HEK293 (cell line): Measurements from ENCODE around the gene NAPG.
"Not testable (repeated sequence)": the region's sequence is repeated elsewhere in the genome, so short reads cannot be mapped to it uniquely, and the experiment has no call there.

Experiments
- CTCF ChIA-PET: fragments of 350-600 bp; formaldehyde crosslinking; extraction: SDS; loops from one replicate; lab custom pipeline; 2021; ENCODE audit warnings: antibody characterized with exemption; lab: Yijun Ruan, JAX
- POLR2A ChIA-PET: fragments of 300-600 bp; formaldehyde crosslinking; extraction: SDS; loops from one replicate; lab custom pipeline; 2020; ENCODE audit warnings: antibody characterized with exemption, inconsistent platforms; lab: Yijun Ruan, JAX
- H3K27ac ChIP-seq: fragments of 200-500 bp; sonication (Bioruptor generic); 2 replicates; pipeline ENCODE4 v1.5.1; 2014; ENCODE audit warnings: low read depth, low read length, control low read depth, inconsistent platforms; ENCODE audit errors: extremely low read depth
- H3K36me3 ChIP-seq, 2 experiments: fragments of 200-500 bp in 1 of 2; sonication (Bioruptor generic) in 1 of 2; 1 replicate in 1 of 2; 2 replicates in 1 of 2; pipeline ENCODE4 v1.5.1; 2014 to 2017; ENCODE audit warnings: inconsistent platforms in 2 of 2, low read length in 2 of 2; ENCODE audit not compliant: control insufficient read depth in 2 of 2, insufficient read depth in 1 of 2
- H3K4me1 ChIP-seq: fragments of 200-500 bp; sonication (Bioruptor generic); 2 replicates; pipeline ENCODE4 v1.5.1; 2014; ENCODE audit warnings: mild to moderate bottlenecking, low read length, inconsistent platforms; ENCODE audit not compliant: control insufficient read depth, insufficient read depth
- H3K4me3 ChIP-seq: 2 replicates; pipeline ENCODE4 v1.5.1; 2011; ENCODE audit warnings: low read depth, mild to moderate bottlenecking, control low read depth, low read length, moderate library complexity
- H3K9me3 ChIP-seq: fragments of 200-500 bp; sonication (Bioruptor generic); 2 replicates; pipeline ENCODE4 v1.5.1; 2014; ENCODE audit warnings: low read depth, low read length, inconsistent platforms; ENCODE audit not compliant: control insufficient read depth, insufficient read depth
- EGR2 ChIP-seq: fragments of 450-650 bp; formaldehyde crosslinking; IDR thresholded peaks from 2 replicates; pipeline ENCODE4 v1.5.1; 2016; ENCODE audit warnings: low read depth, missing biosample characterization, missing genetic modification characterization
- HOXC10 ChIP-seq: sonication (generic); formaldehyde crosslinking; IDR thresholded peaks from 2 replicates; pipeline ENCODE4 v1.8.1; 2023; ENCODE audit warnings: mild to moderate bottlenecking, missing genetic modification reagents
- KLF9 ChIP-seq: fragments of 450-650 bp; formaldehyde crosslinking; IDR thresholded peaks from 2 replicates; pipeline ENCODE4 v1.5.1; 2016; ENCODE audit warnings: missing biosample characterization, missing genetic modification characterization, low read depth
- MYNN ChIP-seq: fragments of 450-650 bp; formaldehyde crosslinking; IDR thresholded peaks from 2 replicates; pipeline ENCODE4 v1.5.1; 2016; ENCODE audit warnings: missing biosample characterization, missing genetic modification characterization, borderline replicate concordance
- OSR2 ChIP-seq: fragments of 450-650 bp; formaldehyde crosslinking; IDR thresholded peaks from 2 replicates; pipeline ENCODE4 v1.5.1; 2016; ENCODE audit warnings: missing biosample characterization, missing genetic modification characterization
- ZBTB21 ChIP-seq: fragments of 450-650 bp; formaldehyde crosslinking; IDR thresholded peaks from 2 replicates; pipeline ENCODE4 v1.5.1; 2017; ENCODE audit warnings: missing biosample characterization, missing genetic modification characterization
- ZBTB48 ChIP-seq: fragments of 450-650 bp; formaldehyde crosslinking; IDR thresholded peaks from 2 replicates; pipeline ENCODE4 v1.5.1; 2016; ENCODE audit warnings: missing biosample characterization, missing genetic modification characterization
- ZFP41 ChIP-seq: fragments of 450-650 bp; formaldehyde crosslinking; IDR thresholded peaks from 2 replicates; pipeline ENCODE4 v1.5.1; 2016; ENCODE audit warnings: missing biosample characterization, missing genetic modification characterization, borderline replicate concordance
- ZNF112 ChIP-seq: fragments of 450-650 bp; formaldehyde crosslinking; IDR thresholded peaks from 2 replicates; pipeline ENCODE4 v1.5.0; 2017; ENCODE audit warnings: missing biosample characterization, missing genetic modification characterization
- ZNF121 ChIP-seq: fragments of 450-650 bp; formaldehyde crosslinking; IDR thresholded peaks from 2 replicates; pipeline ENCODE4 v1.5.1; 2016; ENCODE audit warnings: missing biosample characterization, missing genetic modification characterization
- ZNF211 ChIP-seq: fragments of 450-650 bp; formaldehyde crosslinking; IDR thresholded peaks from 2 replicates; pipeline ENCODE4 v1.5.1; 2016; ENCODE audit warnings: low read depth, missing biosample characterization, missing genetic modification characterization
- ZNF292 ChIP-seq: fragments of 450-650 bp; formaldehyde crosslinking; IDR thresholded peaks from 2 replicates; pipeline ENCODE4 v1.5.1; 2016; ENCODE audit warnings: low read depth, missing biosample characterization, missing genetic modification characterization, borderline replicate concordance
- ZNF311 ChIP-seq: fragments of 450-650 bp; formaldehyde crosslinking; IDR thresholded peaks from 2 replicates; pipeline ENCODE4 v1.5.1; 2017; ENCODE audit warnings: missing biosample characterization, missing genetic modification characterization, borderline replicate concordance
- ZNF335 ChIP-seq: fragments of 450-650 bp; formaldehyde crosslinking; conservative IDR thresholded peaks from 2 replicates; pipeline ENCODE4 v1.5.1; 2016; ENCODE audit warnings: missing biosample characterization, missing genetic modification characterization
- ZNF391 ChIP-seq: fragments of 450-650 bp; formaldehyde crosslinking; IDR thresholded peaks from 2 replicates; pipeline ENCODE4 v1.5.1; 2016; ENCODE audit warnings: low read depth, missing biosample characterization, missing genetic modification characterization, borderline replicate concordance
- ZNF514 ChIP-seq: fragments of 450-650 bp; formaldehyde crosslinking; IDR thresholded peaks from 2 replicates; pipeline ENCODE4 v1.5.1; 2016; ENCODE audit warnings: missing biosample characterization, missing genetic modification characterization
- ZNF600 ChIP-seq: fragments of 450-650 bp; formaldehyde crosslinking; IDR thresholded peaks from 2 replicates; pipeline ENCODE4 v1.5.1; 2016; ENCODE audit warnings: missing biosample characterization, missing genetic modification characterization
- ZNF610 ChIP-seq: fragments of 450-650 bp; formaldehyde crosslinking; IDR thresholded peaks from 2 replicates; pipeline ENCODE4 v1.5.1; 2016; ENCODE audit warnings: missing biosample characterization, missing genetic modification characterization, borderline replicate concordance
- ZNF707 ChIP-seq: fragments of 450-650 bp; formaldehyde crosslinking; IDR thresholded peaks from 2 replicates; pipeline ENCODE4 v1.5.1; 2016; ENCODE audit warnings: missing biosample characterization, missing genetic modification characterization
- ZNF843 ChIP-seq: fragments of 450-650 bp; formaldehyde crosslinking; IDR thresholded peaks from 2 replicates; pipeline ENCODE4 v1.5.1; 2016; ENCODE audit warnings: missing biosample characterization, missing genetic modification characterization
- TF ChIP-seq, protein P1 (sequence below): fragments of 450-650 bp; formaldehyde crosslinking; conservative IDR thresholded peaks from 2 replicates; pipeline ENCODE4 v1.5.1; 2016; ENCODE audit warnings: low read depth, missing biosample characterization, missing genetic modification characterization
- TF ChIP-seq, protein P2 (sequence below): fragments of 450-650 bp; formaldehyde crosslinking; IDR thresholded peaks from 2 replicates; pipeline ENCODE4 v1.5.0; 2017; ENCODE audit warnings: missing biosample characterization, missing genetic modification characterization, borderline replicate concordance

Gene NAPG

DNA sequence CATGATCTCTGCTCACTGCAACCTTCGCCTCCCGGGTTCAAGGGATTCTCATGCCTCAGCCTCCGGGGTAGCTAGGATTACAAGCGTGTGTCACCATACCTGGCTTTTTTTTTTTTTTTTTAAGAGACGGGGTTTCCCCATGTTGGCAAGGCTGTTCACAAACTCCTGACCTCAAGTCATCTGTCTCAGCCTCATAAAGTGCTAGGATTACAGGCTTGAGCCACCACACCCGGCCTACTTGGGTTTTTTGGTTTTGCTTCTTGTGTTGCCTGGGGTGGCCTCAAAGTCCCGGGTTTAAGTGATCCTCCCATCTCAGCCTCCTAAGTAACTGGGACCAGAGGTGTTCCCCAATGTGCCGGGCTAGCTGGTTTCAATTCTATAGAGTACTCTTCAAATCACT, 64.6 kb downstream of the NAPG start:
- no peaks in the 10 kb centered on the region for H3K36me3 ChIP-seq
- no peaks in the 10 kb centered on the region for H3K4me1 ChIP-seq
- TF ChIP-seq HOXC10 (CRISPR knock-in tag) (no peak), ZFP41 (tag by site-specific recombination) (no peak), EGR2 (no peak), ZNF112 (tag by site-specific recombination) (no peak), ZNF610 (tag by site-specific recombination) (no peak), ZBTB48 (no peak), KLF9 (tag by site-specific recombination) (no peak), ZNF843 (tag by site-specific recombination) (no peak), MYNN (tag by site-specific recombination) (no peak), ZNF514 (tag by site-specific recombination) (no peak), ZNF707 (tag by site-specific recombination) (no peak), ZNF600 (tag by site-specific recombination) (no peak), ZNF211 (tag by site-specific recombination) (no peak)
- TF ChIP-seq, protein P1, sequence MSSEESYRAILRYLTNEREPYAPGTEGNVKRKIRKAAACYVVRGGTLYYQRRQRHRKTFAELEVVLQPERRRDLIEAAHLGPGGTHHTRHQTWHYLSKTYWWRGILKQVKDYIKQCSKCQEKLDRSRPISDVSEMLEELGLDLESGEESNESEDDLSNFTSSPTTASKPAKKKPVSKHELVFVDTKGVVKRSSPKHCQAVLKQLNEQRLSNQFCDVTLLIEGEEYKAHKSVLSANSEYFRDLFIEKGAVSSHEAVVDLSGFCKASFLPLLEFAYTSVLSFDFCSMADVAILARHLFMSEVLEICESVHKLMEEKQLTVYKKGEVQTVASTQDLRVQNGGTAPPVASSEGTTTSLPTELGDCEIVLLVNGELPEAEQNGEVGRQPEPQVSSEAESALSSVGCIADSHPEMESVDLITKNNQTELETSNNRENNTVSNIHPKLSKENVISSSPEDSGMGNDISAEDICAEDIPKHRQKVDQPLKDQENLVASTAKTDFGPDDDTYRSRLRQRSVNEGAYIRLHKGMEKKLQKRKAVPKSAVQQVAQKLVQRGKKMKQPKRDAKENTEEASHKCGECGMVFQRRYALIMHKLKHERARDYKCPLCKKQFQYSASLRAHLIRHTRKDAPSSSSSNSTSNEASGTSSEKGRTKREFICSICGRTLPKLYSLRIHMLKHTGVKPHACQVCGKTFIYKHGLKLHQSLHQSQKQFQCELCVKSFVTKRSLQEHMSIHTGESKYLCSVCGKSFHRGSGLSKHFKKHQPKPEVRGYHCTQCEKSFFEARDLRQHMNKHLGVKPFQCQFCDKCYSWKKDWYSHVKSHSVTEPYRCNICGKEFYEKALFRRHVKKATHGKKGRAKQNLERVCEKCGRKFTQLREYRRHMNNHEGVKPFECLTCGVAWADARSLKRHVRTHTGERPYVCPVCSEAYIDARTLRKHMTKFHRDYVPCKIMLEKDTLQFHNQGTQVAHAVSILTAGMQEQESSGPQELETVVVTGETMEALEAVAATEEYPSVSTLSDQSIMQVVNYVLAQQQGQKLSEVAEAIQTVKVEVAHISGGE (tag by site-specific recombination): no peak
- ChIA-PET POLR2A (interaction anchor here (0.7 kb wide), 2 partner anchors 12 to 1965 kb away, joined by 3 to 4 read pairs; no protein-coding TSS in a partner anchor), CTCF (no interaction called here)
- no peak overlapping the region for H3K27ac ChIP-seq
- no peaks in the 10 kb centered on the region for H3K9me3 ChIP-seq
- H3K4me3 ChIP-seq: no peak overlapping the region

DNA sequence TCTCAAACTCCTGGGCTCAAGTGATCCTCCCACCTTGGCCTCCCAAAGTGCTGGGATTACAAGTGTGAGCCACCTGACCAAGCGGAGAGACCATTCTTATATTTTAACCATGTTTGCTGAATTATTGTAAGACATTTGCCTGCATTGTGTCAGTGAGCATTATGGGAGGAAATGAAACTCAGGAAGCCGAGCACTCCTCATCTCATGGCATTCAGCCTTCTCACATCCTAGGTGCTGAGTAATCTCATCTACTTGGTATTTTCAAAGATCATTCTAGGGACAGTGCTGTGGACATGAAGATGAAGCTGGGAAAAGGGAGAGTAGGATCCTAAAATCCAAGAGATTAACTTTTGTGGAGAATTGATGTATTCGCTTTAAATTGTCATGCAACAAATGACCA, 66.1 kb downstream of the NAPG start:
- POLR2A ChIA-PET: no interaction called here

DNA sequence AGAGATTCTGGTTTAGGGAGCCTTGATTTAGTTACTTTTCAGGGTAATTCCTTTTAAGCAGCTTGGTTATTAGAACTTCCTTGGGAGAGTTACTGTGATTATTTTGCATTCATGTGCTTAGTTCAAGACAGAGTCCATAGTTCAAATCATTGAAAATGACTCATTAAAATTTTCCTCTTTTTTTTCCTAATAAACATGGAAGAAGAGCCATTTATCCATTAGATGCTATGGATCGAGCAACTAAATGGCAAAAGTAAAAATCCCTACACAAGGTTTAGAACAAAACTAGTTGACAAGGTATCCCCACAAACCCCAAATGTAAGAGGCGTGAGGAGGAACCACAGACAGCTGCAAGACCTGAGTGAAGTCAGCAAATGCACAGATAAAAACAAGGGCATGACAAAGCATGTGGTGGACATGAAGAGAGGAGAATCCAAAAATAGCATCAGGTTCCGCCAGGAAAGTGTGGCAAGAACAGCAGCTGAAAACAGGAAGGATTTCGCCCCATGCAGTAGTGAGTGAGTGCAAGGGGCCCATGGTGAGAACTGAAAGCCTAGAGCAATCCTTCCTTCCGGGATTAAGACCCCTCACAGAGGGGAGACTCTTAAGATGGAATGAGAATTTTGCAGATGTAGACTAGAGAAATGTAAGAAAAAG, 67.7 kb downstream of the NAPG start:
- H3K27ac ChIP-seq, H3K4me1 ChIP-seq, POLR2A ChIA-PET, H3K36me3 ChIP-seq, H3K4me3 ChIP-seq, H3K9me3 ChIP-seq, CTCF ChIA-PET: not testable (repeated sequence)

More for the DNA sequence above, 66.1 kb downstream of the NAPG start:
- no peaks in the 10 kb centered on the region for H3K9me3 ChIP-seq
- H3K36me3 ChIP-seq: no peaks in the 10 kb centered on the region
- TF ChIP-seq ZBTB21 (tag by site-specific recombination) (no peak), ZNF292 (tag by site-specific recombination) (no peak), ZNF311 (tag by site-specific recombination) (no peak), ZNF121 (tag by site-specific recombination) (no peak), ZNF391 (no peak), ZNF335 (tag by site-specific recombination) (no peak), OSR2 (tag by site-specific recombination) (no peak)
- TF ChIP-seq, protein P2, sequence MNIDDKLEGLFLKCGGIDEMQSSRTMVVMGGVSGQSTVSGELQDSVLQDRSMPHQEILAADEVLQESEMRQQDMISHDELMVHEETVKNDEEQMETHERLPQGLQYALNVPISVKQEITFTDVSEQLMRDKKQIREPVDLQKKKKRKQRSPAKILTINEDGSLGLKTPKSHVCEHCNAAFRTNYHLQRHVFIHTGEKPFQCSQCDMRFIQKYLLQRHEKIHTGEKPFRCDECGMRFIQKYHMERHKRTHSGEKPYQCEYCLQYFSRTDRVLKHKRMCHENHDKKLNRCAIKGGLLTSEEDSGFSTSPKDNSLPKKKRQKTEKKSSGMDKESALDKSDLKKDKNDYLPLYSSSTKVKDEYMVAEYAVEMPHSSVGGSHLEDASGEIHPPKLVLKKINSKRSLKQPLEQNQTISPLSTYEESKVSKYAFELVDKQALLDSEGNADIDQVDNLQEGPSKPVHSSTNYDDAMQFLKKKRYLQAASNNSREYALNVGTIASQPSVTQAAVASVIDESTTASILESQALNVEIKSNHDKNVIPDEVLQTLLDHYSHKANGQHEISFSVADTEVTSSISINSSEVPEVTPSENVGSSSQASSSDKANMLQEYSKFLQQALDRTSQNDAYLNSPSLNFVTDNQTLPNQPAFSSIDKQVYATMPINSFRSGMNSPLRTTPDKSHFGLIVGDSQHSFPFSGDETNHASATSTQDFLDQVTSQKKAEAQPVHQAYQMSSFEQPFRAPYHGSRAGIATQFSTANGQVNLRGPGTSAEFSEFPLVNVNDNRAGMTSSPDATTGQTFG (tag by site-specific recombination): no peak
- CTCF ChIA-PET: no interaction called here
- H3K27ac ChIP-seq: no peak overlapping the region
- no peaks in the 10 kb centered on the region for H3K4me1 ChIP-seq
- H3K4me3 ChIP-seq: no peak overlapping the region

DNA sequence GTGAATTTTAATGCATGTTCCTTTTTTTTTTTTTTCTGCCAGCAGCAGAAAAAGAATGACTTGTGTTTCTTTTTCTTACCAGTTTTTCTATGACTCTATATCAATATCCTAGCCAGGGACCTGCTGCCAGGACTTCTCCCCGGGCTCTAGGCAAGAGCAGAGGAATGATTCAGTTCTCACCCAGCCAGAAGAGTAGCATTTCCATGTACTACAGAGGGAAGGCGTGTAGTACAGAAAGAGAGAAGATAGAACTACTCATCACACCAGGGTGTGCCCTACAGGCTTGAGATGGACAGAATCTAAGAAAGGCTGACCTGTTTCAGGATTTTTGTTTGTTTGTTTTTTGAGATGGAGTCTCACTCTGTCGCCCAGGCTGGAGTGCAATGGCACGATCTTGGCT, 70.1 kb downstream of the NAPG start:
- H3K9me3 ChIP-seq, H3K4me1 ChIP-seq, H3K36me3 ChIP-seq, H3K4me3 ChIP-seq, POLR2A ChIA-PET, CTCF ChIA-PET, H3K27ac ChIP-seq: not testable (repeated sequence)
